HG03159 (cell line): ENCODE measurements around the gene LYAR.

Experiments used
- ATAC-seq: cut with Tn5 transposase; IDR thresholded peaks from one replicate; pipeline ENCODE4 v1.9.1; 2021; ENCODE audit warnings: mild to moderate bottlenecking, moderate library complexity; ENCODE audit not compliant: unreplicated experiment

LYAR gene

GRCh38 chr4:4316150-4316495 is 26.2 kb upstream of the LYAR start:
- ATAC-seq: no peak

- ATAC-seq: no peak
Observed at GRCh38 chr4:4315461-4316149, 25.7 kb upstream of the LYAR start.

DNA sequence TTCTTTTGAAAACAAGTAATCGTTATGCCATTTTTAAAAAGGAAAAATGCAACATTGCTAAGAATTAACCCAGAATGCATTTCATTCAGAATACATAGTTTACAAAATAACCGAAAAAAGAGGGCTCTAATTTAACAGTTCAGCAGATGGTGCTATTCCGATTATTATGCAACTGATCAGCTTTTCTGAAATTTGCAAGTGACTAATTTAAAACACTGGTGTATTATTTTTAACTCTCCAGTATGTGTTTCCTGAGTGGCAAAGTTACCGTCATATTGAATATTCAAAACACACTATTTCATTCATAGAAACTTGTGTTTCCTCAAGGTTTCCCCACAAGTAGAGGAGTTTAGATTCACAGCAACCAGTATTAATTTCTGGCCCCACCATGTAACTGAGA is 21.2 kb upstream of the LYAR start:
- no peak for ATAC-seq

GRCh38 chr4:4308800-4309441 is 19.0 kb upstream of the LYAR start:
- ATAC-seq: no peak

GRCh38 chr4:4306920-4307319 is 17.0 kb upstream of the LYAR start:
- ATAC-seq: no peak

DNA sequence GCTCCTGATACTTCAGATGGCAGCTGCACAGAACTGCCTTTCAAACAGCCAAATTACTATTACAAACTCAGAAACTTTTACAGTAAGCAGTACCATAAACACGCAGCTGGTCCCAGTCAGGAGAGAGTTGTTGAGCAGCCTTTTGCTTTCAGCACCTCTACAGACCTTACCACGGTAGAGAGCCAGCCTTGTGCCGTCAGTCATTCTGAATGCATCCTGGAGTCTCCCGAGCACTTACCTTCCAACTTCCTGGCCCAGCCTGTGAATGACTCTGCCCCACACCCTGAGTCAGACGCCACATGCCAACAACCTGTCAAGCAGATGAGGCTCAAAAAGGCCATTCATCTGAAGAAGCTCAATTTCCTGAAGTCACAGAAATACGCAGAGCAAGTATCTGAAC is 12.5 kb upstream of the LYAR start:
- ATAC-seq: no peak

GRCh38 chr4:4302001-4302400 is 12.0 kb upstream of the LYAR start:
- ATAC-seq: no peak

- no peak for ATAC-seq
Observed at GRCh38 chr4:4299006-4299405, 9.1 kb upstream of the LYAR start.

GRCh38 chr4:4296283-4296846 is 6.4 kb upstream of the LYAR start:
- no peak for ATAC-seq

DNA sequence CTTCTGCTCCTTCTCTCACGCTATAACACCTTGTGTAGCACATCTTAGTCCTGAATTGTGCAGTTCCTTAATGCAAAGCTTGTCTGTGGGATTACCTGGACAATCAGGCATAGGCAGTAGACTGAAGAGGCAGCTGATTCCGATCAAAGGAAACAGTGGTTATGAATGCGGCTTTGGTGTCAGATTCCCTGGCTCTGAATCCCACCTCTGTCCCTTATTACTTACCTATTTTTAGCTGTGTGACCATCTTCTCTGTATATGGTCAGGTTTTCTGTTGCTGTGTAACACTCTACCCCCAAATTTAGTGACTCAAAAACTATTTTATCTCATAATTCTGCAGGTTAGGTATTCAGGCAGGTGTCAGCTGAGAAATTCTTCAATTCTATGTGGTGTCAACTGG is 3.3 kb upstream of the LYAR start:
- ATAC-seq: no peak

DNA sequence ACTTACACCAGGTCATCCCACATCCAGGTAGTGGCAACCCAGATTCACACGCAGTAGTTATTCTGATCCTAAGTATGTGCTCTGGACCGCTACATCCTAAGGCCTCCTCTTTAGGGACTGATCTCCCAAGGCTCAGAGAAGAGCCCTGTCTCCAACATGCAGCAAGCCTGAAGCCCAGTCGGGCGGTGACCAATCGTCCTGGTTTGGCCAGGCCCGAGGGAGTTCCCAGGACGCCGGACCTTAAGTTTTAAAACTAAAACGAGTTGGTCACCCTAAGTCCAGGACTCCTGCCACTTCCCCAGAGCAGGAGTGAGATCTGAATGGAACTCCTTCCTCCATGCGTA is 385 bp downstream of the LYAR start:
- peak; percentile 29 for ATAC-seq

DNA sequence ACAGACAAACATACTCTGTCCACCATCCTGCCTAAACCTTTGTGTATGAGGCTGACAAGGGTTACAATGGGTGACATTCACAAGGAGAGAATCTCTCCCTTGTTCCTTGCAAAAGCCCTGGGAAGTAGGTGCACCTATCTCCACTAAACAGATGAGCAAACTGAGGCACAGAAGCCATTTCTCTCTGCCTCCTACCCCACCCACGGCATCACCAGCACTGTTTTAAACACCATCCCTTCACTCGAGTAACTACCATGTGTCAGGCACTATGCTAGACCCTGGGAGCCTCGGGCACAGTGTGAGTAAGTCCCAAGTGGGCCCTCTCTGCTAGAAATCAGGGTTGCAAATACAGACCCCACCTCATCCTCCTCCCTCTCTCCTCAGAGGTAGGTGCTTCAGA is 899 bp downstream of the LYAR start:
- no peak for ATAC-seq

GRCh38 chr4:4288098-4288497 is 1.9 kb downstream of the LYAR start:
- no peak for ATAC-seq

DNA sequence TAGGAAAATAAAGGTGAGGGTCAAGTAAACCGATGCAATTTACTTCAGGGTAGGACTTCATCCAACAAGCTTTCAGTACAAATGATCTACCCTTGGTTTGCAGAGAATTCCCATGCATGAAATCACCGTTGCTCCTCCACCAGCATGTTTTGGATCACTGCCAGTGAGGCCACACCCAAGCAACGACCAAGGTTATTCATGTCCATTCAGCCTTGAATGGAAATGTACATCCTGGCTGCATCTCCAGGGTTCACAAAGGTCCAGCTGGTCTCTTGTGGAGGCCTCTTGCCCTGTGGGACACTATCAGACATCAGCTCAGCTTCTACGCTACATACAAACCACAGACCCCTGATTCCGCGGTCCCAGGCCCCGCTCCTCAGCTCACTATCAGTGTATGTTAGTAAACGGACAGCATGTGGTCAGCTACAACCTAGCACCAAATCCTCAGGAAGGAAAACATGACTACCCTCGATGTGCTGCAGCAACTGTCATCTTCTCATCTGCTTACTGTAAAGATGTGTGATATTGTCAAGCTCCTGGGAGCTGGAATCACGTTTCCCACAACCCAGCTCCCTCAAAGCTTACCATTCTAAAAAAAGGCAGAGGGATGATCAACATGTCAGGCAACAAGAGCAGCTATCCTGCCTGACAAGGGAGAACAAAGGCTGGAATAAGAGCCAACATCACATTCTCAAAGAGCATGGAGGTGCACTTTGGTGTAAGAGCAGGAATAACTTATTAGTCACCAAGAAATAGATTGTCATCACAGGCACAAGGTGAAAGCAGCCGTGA is 4.9 kb downstream of the LYAR start:
- no peak for ATAC-seq

- no peak for ATAC-seq
Observed at GRCh38 chr4:4281787-4282186, 8.2 kb downstream of the LYAR start.

- ATAC-seq: no peak
Observed at GRCh38 chr4:4277531-4277930, 12.4 kb downstream of the LYAR start.

- no peak for ATAC-seq
Observed at GRCh38 chr4:4274226-4274625, 15.7 kb downstream of the LYAR start.

GRCh38 chr4:4271912-4272311 is 18.0 kb downstream of the LYAR start:
- no peak for ATAC-seq

DNA sequence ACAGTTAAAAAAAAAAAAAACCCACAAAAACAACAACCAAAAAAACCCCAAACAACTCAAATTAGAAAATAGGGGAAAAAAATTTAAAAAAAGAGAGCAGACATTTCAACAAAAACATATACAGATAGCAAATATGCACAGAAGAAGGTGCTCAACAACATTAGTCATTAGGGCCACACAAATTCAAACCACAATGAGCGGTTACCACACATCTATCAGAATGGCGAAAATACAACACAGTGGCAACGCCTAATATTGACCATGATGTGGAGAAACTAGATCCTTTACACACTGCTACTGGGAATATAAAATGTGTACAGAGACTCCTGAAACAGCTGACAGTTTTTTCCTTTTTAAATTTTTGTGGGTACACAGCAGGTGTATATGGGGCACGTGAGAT is 19.4 kb downstream of the LYAR start:
- no peak for ATAC-seq

DNA sequence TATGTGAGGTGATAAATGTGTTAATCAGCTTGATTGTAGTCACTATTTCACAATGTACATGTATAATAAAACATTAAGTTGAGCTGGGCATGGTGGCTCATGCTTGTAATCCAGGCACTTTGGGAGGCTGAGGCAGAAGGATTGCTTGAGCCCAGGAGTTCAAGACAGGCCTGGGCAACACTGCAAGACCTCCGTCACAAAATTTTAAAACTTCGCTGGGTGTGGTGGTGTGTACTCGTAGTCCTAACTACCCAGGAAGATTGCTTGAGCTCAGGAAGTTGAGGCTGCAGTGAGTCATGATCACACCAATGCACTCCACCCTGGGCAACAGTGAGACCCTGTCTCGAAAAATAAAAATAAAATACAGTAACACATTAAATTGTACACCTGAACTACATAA is 20.1 kb downstream of the LYAR start:
- ATAC-seq: no peak

- no peak for ATAC-seq
Observed at GRCh38 chr4:4269331-4269731, 20.6 kb downstream of the LYAR start.

DNA sequence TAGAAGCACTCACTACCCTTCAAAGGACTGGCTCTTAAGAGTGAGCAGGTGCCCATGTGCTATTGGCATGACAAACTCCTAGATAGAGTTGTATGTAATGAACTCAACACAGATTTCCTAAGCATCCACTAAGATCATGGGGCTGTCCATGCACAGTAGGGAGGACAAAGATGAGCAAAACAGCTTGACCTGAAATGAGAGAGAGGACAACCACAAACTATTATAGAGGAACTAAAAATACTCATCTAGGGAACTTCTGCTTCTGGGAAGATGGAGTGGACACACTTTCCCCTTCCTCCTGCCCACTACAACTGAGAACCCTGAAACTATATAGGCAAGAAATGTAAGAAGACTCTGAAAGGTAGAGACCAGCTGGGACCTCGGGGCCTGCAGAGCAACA is 21.2 kb downstream of the LYAR start:
- no peak for ATAC-seq
